Measurements from ENCODE around the gene AKAP6. TPM values are rescaled to one million over a fixed set of nuclear protein-coding genes. Genes with fewer than 3 reads are reported as not detected.

The AKAP6 gene
- total RNA-seq, 4 donors from 2014 or later = 2.0 to 11.0 (median 4.2) TPM

DNA sequence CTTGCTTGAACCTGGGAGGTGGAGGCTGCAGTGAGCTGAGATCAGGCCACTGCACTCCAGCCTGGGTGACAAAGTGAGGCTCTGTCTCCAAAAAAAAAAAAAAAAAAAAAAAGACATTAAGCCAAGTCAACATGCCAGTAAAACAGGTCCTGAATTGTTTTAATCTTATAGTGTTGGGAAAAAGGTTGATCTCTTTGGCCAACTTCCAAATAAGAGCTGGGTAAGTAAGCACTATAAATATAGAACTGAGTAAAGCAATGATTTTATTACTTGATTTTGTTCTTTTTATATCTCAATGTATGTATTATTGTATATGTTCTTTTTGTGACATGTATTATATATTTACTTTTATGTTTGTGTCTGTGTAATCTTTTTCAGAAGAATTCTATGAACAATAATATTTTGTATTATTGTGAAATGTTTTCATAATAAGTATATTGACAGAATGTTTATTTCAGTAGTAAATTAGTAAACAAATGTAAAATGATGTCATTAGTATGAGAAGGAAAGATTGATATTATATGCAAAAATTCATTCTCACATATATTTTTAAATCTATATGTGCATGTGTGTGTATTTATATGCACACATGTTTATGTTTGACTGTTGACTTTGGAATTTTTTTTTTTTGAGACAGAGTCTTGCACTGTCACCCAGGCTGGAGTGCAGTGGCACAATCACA is 9.6 kb upstream of the AKAP6 start:
- Histone ChIP-seq H3K4me3 (no peak overlapping the region), H3K4me1 (no peaks in the 10 kb centered on the region), H3K27ac (no peak overlapping the region), H3K27me3 (no peaks in the 10 kb centered on the region), H3K9me3 (no peaks in the 10 kb centered on the region), H3K36me3 (no peaks in the 10 kb centered on the region)
- DNase-seq (ENCODE audit: low spot score in 2 of 2) = no peak
- TF ChIP-seq POLR2A (IDR thresholded peaks at IDR 0.05) (no peak), EP300 (IDR thresholded peaks at IDR 0.05) (no peak), POLR2AphosphoS5 (IDR thresholded peaks at IDR 0.05) (no peak)
- TF ChIP-seq, protein P1, sequence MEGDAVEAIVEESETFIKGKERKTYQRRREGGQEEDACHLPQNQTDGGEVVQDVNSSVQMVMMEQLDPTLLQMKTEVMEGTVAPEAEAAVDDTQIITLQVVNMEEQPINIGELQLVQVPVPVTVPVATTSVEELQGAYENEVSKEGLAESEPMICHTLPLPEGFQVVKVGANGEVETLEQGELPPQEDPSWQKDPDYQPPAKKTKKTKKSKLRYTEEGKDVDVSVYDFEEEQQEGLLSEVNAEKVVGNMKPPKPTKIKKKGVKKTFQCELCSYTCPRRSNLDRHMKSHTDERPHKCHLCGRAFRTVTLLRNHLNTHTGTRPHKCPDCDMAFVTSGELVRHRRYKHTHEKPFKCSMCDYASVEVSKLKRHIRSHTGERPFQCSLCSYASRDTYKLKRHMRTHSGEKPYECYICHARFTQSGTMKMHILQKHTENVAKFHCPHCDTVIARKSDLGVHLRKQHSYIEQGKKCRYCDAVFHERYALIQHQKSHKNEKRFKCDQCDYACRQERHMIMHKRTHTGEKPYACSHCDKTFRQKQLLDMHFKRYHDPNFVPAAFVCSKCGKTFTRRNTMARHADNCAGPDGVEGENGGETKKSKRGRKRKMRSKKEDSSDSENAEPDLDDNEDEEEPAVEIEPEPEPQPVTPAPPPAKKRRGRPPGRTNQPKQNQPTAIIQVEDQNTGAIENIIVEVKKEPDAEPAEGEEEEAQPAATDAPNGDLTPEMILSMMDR (IDR thresholded peaks at IDR 0.05) = no peak

DNA sequence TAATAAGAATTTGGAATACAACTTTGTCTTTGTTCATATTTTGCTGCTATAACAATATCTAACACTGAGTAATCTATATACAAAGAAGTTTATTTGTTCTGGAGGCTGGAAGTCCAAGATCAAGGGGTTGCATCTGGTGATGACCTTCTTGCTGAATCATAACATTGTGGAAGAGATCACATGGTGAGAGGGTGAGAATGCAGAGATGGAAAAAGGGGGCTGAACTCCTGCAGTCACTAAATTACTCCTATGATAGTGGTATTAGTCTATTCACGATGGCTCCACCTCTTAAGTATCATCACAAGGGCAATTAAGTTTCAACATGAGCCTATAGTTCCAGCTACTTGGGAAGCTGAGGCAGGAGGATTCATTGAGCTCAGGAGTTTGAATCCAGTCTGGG is 4.5 kb upstream of the AKAP6 start:
- WGBS = 83% methylated on average over 1 of the region's 1 CpG
- H3K4me1 ChIP-seq = no peaks in the 10 kb centered on the region
- no peak for DNase-seq (ENCODE audit: low spot score in 2 of 2)
- no peaks in the 10 kb centered on the region for H3K27me3 ChIP-seq
- H3K27ac ChIP-seq = no peak overlapping the region
- H3K9me3 ChIP-seq = no peaks in the 10 kb centered on the region
- TF ChIP-seq EP300 (IDR thresholded peaks at IDR 0.05) (no peak), POLR2A (IDR thresholded peaks at IDR 0.05) (no peak), POLR2AphosphoS5 (IDR thresholded peaks at IDR 0.05) (no peak)
- TF ChIP-seq, protein P1 (IDR thresholded peaks at IDR 0.05) = no peak
- no peaks in the 10 kb centered on the region for H3K36me3 ChIP-seq
- no peak overlapping the region for H3K4me3 ChIP-seq

- no peak for DNase-seq (ENCODE audit: low spot score in 2 of 2)
- H3K9me3 ChIP-seq = no peaks in the 10 kb centered on the region
- no peak overlapping the region for H3K27ac ChIP-seq
Measured at GRCh38 chr14:32327255-32327961, 1.7 kb upstream of the AKAP6 start.

DNA sequence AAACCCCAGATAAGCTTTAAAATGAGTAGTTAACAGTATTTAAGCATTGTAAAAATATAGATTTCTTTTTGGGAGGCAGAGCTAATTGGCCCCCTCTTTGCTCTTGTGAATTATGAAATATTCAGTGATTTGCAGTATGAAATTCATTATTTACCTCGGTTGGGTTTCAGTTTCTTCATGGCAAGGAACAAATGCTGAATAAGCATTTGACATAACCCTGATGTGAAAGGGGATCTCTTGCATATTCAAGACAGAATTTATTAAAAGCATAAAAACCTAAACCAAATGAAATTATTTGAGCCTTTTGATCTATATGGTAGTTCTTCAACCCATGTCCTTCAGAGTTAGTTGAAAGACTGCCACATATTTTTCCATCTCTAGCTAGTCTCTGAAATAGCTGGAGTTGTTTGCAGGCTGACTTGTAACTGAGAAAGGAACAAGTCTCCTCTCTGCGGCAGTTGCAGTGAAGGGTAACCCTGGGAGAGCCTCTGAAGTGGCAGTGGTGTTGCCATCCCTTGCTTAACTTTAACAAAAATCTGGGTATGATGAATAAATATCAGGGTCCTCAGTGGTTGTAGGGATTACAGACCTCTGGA is 690 bp downstream of the AKAP6 start:
- Histone ChIP-seq H3K9me3 (no peaks in the 10 kb centered on the region), H3K4me1 (no peaks in the 10 kb centered on the region), H3K27ac (no peak overlapping the region), H3K4me3 (no peak overlapping the region), H3K27me3 (no peaks in the 10 kb centered on the region), H3K36me3 (no peaks in the 10 kb centered on the region)
- TF ChIP-seq EP300 (IDR thresholded peaks at IDR 0.05) (no peak), POLR2AphosphoS5 (IDR thresholded peaks at IDR 0.05) (no peak), POLR2A (IDR thresholded peaks at IDR 0.05) (no peak)
- TF ChIP-seq, protein P1 (IDR thresholded peaks at IDR 0.05) = no peak
- no peak for DNase-seq (ENCODE audit: low spot score in 2 of 2)
- 80% methylated on average over 2 of the region's 2 CpGs for WGBS

More at GRCh38 chr14:32327255-32327961, 1.7 kb upstream of the AKAP6 start:
- no peaks in the 10 kb centered on the region for H3K4me1 ChIP-seq
- H3K4me3 ChIP-seq = no peak overlapping the region
- no peaks in the 10 kb centered on the region for H3K36me3 ChIP-seq
- 52% methylated on average over 2 of the region's 2 CpGs for WGBS
- TF ChIP-seq EP300 (IDR thresholded peaks at IDR 0.05) = no peak
- TF ChIP-seq, protein P1 (IDR thresholded peaks at IDR 0.05) = no peak
- no peak for TF ChIP-seq POLR2AphosphoS5 (IDR thresholded peaks at IDR 0.05)
- no peak for TF ChIP-seq POLR2A (IDR thresholded peaks at IDR 0.05)
- no peaks in the 10 kb centered on the region for H3K27me3 ChIP-seq
